PC-9 (cell line): ENCODE data around the gene CRABP2.

Experiments
- EZH2 ChIP-seq: fragments of 200-600 bp; sonication (generic); IDR thresholded peaks from 2 replicates; pipeline ENCODE4 v1.8.0; 2017; ENCODE audit warnings: antibody characterized with exemption, low read depth
- TF ChIP-seq, protein P1 (sequence below): fragments of 200-600 bp; sonication (generic); conservative IDR thresholded peaks from 2 replicates; pipeline ENCODE4 v1.6.1; 2017; ENCODE audit warnings: mixed run types, antibody characterized with exemption, mild to moderate bottlenecking, moderate library complexity

DNA sequence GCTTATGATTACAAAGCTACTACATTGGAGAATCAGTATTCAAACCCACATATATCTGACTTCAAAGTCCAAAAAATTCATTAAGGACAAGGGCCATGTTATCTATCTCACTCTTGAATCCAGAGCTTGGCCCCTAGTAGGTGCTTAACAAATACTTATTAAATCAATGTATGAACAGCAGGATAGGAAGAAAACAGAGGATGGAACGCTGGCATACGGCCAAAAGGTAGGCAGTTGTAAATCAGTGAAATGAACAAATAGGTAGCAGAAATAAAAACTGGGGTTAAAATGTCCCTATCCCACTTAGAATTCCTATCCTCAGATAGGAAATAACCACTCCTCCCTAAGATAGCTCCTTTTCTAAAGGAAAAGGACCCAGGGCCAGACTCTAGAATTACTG is 33.5 kb upstream of the CRABP2 start:
- TF ChIP-seq, protein P1, sequence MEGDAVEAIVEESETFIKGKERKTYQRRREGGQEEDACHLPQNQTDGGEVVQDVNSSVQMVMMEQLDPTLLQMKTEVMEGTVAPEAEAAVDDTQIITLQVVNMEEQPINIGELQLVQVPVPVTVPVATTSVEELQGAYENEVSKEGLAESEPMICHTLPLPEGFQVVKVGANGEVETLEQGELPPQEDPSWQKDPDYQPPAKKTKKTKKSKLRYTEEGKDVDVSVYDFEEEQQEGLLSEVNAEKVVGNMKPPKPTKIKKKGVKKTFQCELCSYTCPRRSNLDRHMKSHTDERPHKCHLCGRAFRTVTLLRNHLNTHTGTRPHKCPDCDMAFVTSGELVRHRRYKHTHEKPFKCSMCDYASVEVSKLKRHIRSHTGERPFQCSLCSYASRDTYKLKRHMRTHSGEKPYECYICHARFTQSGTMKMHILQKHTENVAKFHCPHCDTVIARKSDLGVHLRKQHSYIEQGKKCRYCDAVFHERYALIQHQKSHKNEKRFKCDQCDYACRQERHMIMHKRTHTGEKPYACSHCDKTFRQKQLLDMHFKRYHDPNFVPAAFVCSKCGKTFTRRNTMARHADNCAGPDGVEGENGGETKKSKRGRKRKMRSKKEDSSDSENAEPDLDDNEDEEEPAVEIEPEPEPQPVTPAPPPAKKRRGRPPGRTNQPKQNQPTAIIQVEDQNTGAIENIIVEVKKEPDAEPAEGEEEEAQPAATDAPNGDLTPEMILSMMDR, result no peak
- no peak for TF ChIP-seq EZH2
